SK-N-SH (cell line): Measurements from ENCODE around the gene SSNA1.

Experiments
- CHD2 ChIP-seq: fragments of 150-350 bp; IDR thresholded peaks from 2 replicates; pipeline ENCODE4 v1.6.1; 2018; ENCODE audit warnings: low read length; ENCODE audit not compliant: partially characterized antibody
- CTCF ChIP-seq: fragments of 200-600 bp; sonication (generic); IDR thresholded peaks from 2 replicates; pipeline ENCODE4 v1.6.1; 2017; ENCODE audit warnings: antibody characterized with exemption, mild to moderate bottlenecking, moderate library complexity
- RAD21 ChIP-seq: IDR thresholded peaks from 2 replicates; pipeline ENCODE4 v1.6.1; 2012; ENCODE audit warnings: mild to moderate bottlenecking, low read length
- SMC3 ChIP-seq: IDR thresholded peaks from 2 replicates; pipeline ENCODE4 v1.6.1; 2012; ENCODE audit warnings: low read depth, low read length, improper control_type of control experiment
- YY1 ChIP-seq: IDR thresholded peaks from 2 replicates; pipeline ENCODE4 v1.4.0; 2012; ENCODE audit warnings: low read depth, mild to moderate bottlenecking
- TF ChIP-seq, protein P1 (sequence below): IDR thresholded peaks from 2 replicates; pipeline ENCODE4 v1.6.1; 2012; ENCODE audit warnings: mild to moderate bottlenecking, low read depth, low read length, moderate library complexity

DNA sequence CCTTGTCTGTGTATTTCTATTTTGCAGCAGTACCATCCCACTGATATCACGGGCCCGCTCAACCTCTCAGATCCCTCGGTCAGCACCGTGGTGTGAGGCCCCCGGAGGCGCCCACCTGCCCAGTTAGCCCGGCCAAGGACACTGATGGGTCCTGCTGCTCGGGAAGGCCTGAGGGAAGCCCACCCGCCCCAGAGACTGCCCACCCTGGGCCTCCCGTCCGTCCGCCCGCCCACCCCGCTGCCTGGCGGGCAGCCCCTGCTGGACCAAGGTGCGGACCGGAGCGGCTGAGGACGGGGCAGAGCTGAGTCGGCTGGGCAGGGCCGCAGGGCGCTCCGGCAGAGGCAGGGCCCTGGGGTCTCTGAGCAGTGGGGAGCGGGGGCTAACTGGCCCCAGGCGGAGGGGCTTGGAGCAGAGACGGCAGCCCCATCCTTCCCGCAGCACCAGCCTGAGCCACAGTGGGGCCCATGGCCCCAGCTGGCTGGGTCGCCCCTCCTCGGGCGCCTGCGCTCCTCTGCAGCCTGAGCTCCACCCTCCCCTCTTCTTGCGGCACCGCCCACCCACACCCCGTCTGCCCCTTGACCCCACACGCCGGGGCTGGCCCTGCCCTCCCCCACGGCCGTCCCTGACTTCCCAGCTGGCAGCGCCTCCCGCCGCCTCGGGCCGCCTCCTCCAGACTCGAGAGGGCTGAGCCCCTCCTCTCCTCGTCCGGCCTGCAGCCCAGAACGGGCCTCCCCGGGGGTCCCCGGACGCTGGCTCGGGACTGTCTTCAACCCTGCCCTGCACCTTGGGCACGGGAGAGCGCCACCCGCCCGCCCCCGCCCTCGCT, 20.5 kb upstream of the SSNA1 start:
- no peak for TF ChIP-seq CTCF
- no peak for TF ChIP-seq CHD2
- TF ChIP-seq, protein P1, sequence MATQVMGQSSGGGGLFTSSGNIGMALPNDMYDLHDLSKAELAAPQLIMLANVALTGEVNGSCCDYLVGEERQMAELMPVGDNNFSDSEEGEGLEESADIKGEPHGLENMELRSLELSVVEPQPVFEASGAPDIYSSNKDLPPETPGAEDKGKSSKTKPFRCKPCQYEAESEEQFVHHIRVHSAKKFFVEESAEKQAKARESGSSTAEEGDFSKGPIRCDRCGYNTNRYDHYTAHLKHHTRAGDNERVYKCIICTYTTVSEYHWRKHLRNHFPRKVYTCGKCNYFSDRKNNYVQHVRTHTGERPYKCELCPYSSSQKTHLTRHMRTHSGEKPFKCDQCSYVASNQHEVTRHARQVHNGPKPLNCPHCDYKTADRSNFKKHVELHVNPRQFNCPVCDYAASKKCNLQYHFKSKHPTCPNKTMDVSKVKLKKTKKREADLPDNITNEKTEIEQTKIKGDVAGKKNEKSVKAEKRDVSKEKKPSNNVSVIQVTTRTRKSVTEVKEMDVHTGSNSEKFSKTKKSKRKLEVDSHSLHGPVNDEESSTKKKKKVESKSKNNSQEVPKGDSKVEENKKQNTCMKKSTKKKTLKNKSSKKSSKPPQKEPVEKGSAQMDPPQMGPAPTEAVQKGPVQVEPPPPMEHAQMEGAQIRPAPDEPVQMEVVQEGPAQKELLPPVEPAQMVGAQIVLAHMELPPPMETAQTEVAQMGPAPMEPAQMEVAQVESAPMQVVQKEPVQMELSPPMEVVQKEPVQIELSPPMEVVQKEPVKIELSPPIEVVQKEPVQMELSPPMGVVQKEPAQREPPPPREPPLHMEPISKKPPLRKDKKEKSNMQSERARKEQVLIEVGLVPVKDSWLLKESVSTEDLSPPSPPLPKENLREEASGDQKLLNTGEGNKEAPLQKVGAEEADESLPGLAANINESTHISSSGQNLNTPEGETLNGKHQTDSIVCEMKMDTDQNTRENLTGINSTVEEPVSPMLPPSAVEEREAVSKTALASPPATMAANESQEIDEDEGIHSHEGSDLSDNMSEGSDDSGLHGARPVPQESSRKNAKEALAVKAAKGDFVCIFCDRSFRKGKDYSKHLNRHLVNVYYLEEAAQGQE, result no peak
- no peak for TF ChIP-seq YY1
- TF ChIP-seq SMC3, result no peak
- no peak for TF ChIP-seq RAD21
